HL-60 (cell line): ENCODE results near the gene PLEKHG5.

Experiments used
- GABPA ChIP-seq: IDR thresholded peaks from 2 replicates; pipeline ENCODE4 v1.6.1; 2012; ENCODE audit warnings: low read depth
- TF ChIP-seq, protein P1 (sequence below): IDR thresholded peaks from one replicate; pipeline ENCODE4 v1.5.1; 2011; ENCODE audit warnings: low read length, control low read depth, inconsistent platforms; ENCODE audit not compliant: insufficient read depth

DNA sequence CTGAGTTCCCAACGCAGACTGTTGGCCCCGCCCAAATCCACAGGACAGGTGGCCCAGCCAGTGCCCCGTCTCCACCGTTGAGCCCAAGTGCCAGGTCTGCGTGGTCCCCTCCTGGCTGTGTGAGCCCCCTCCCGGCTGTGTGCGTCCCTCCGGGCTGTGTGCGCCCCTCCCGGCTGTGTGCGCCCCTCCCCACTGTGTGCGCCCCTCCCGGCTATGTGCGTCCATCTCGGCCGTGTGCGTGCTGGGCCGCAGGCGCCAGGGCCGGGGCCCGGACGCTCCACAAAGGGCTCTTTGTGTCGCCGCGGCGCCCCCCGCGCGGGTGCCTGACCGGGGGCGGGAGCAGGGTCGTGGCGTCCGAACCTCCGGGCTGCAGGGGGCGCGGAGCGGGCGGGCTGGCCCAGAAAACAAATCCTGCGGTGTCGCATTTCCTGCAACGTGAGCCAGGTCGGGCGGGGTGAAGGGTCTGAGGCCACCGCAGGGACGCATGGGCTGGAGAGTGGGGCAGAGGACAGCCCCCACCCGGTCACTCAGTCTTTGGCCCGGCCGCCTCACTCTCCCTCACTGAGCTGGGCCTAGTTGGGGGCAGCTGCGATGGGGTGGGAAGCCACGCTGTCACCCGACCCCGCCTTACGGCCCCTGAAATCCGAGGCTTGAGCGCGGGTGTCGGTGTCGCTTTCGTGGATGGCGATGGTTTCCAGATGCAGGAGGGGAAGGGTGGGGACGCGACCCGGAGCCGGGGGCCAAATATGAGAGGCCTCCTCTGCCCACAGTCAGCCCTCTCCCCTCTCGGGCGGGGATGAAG is 44.2 kb downstream of the PLEKHG5 start:
- TF ChIP-seq, protein P1, sequence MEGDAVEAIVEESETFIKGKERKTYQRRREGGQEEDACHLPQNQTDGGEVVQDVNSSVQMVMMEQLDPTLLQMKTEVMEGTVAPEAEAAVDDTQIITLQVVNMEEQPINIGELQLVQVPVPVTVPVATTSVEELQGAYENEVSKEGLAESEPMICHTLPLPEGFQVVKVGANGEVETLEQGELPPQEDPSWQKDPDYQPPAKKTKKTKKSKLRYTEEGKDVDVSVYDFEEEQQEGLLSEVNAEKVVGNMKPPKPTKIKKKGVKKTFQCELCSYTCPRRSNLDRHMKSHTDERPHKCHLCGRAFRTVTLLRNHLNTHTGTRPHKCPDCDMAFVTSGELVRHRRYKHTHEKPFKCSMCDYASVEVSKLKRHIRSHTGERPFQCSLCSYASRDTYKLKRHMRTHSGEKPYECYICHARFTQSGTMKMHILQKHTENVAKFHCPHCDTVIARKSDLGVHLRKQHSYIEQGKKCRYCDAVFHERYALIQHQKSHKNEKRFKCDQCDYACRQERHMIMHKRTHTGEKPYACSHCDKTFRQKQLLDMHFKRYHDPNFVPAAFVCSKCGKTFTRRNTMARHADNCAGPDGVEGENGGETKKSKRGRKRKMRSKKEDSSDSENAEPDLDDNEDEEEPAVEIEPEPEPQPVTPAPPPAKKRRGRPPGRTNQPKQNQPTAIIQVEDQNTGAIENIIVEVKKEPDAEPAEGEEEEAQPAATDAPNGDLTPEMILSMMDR = no peak
- TF ChIP-seq GABPA = no peak
